Renal pelvis (tissue), 4 donors: ENCODE measurements around the gene SENP7. TPM values are rescaled to one million over a fixed set of nuclear protein-coding genes. Genes with fewer than 3 reads are reported as not detected.
"Not testable (repeated sequence)": the region's sequence is repeated elsewhere in the genome, so short reads cannot be mapped to it uniquely, and the experiment has no call there.

Experiments used
- DNase-seq: peaks from one replicate; pipeline ENCODE4 v3.0.0-alpha.2; 2013
- polyA plus RNA-seq, 3 donors: library from polyadenylated mRNA; unstranded; fragments of 120-200 nt; gene quantifications; one replicate each; pipeline ENCODE4 v1.2.1, GENCODE V29; 2013; ENCODE audit not compliant: insufficient read length in 3 of 3

The SENP7 gene
- polyA plus RNA-seq, 3 donors: 57.3 to 78.3 (median 75.4) TPM

- DNase-seq: no peak
Observed at GRCh38 chr3:101375586-101375985, 137.4 kb downstream of the SENP7 start.

- no peak for DNase-seq
Observed at GRCh38 chr3:101362406-101362805, 150.6 kb downstream of the SENP7 start.

DNA sequence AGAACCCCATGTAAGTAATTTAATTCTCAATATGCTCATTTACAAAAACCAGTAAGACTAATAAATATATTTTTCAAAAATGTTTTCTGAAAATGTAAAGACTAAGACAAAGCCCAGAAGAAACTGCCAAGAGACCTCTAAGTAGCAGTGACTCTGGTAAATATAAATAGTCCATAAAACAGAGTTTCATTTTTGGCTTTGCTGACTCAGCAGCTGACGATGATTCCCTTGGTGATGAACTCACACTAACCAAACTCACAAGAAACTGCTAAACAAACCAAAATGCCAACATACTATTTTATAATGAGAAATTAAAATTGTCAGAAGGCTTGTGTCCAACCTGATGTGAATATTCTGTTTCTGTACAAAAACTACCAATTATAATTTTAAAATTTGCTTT lies 161.2 kb downstream of the SENP7 start:
- no peak for DNase-seq

DNA sequence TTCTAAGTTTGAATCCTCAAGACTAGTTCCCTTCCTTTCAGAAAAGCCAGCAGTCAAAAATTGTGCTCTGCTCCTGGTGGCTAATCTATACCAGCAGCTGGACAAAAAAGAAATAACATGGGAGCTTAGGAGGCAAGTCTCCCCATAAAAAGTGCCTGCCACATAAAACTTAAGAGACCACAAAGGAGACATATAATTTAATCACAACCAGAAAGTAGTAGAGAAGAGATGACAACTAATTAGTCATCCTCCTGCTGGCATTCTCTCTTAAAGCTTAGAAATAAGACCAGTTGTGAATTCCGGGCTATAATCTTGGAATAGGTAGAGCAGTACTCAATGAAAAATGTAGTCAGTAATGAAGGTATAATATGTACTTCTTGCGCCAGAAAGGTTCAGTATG lies 172.4 kb downstream of the SENP7 start:
- no peak for DNase-seq

DNA sequence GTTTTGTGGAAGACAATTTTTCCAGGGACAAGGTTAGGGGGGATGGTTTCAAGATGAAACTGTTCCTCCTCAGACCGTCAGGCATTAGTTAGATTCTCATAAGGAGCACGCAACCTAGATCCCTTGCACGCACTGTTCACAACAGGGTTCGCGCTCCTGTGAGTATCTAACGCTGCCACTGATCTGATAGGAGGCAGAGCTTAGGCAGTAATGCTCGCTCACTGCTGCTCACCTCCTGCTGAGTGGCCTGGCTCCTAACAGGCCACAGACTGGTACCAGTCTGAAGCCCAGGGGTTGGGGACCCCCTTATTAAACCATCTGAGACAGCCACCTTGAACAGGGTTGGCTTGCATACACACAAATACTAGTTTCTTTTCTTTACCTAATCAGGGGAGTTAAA lies 179.1 kb downstream of the SENP7 start:
- no peak for DNase-seq

DNA sequence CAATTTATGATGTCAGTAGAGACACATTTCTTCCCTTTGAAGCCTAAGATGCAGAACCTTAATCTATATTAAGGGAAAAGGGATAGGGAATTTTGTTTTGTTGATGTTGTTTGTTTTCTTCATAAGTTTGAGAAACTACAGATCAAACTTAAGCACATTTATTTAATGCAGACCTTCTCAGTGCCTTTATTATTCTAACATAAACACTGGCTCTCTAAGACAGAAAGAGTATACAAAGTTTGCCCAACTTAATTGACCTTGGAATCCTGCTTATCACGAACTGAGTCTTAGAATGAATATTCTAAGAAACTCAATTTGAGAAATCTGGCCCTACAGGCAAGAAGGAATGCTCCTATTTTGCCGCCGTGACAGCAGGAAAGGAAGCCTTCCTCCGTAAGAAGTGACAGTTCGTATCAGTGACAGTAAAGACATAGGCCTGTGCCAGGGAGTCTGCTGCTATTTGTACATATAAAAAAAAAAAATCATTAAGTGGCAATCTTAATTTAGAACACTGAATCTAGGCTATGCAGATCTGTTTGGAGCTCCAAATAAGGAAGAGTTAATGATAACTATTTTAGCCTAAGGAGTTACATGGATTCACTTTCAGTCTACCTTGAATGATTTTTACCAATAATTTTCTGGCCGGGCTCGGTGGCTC lies 183.9 kb downstream of the SENP7 start:
- DNase-seq: no peak

- DNase-seq: no peak
Observed at GRCh38 chr3:101325393-101326134, 187.4 kb downstream of the SENP7 start.

GRCh38 chr3:101320475-101320874 lies 192.5 kb downstream of the SENP7 start, which contains the start of gene IMPG2:
Gene IMPG2 (minus strand): TSS chr3:101320575. CDS start chr3:101320372, 203 bp downstream.
- no peak for DNase-seq

GRCh38 chr3:101319531-101319930 lies 193.5 kb downstream of the SENP7 start:
- no peak for DNase-seq

- no peak for DNase-seq
Observed at GRCh38 chr3:101312545-101312944, 200.5 kb downstream of the SENP7 start.

DNA sequence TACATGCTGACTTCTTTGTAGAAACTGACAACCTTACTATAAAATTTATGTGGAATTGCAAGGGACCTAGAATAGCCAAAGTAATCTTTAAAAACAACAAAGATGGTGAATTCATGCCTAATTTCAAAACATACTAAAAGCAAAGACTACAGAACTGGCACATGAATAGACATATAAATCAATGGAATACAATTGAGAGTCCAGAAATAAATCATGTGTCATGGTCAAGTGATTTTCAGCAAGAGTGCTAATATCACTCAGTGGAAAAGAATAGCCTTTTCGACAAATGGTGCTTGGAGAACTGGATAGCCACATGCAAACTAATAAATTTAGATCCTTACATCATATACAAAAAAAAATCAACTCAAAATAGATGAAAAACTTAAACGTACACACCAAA lies 201.3 kb downstream of the SENP7 start:
- DNase-seq: no peak

- DNase-seq: no peak
Observed at GRCh38 chr3:101310978-101311375, 202.0 kb downstream of the SENP7 start.

GRCh38 chr3:101308147-101308772 lies 204.8 kb downstream of the SENP7 start:
- not testable (repeated sequence) for DNase-seq

DNA sequence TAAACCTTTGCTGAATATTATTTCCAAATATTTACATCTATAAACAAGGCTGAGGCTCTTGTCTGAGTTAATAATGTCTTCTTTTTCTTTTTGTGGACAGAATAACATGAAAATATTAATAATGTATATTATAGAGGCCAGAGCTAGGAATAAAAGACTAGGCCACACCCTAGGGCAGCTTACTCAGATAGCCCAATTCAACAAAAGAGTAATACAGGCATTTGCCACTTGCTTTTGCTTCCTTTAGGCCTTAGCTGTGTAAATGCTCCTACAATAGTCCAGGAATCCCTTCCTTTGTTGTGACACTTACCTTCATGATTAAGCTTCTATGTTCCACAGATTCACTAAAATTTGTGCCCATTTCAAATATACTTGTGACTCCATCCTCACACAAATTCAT lies 209.2 kb downstream of the SENP7 start:
- no peak for DNase-seq

DNA sequence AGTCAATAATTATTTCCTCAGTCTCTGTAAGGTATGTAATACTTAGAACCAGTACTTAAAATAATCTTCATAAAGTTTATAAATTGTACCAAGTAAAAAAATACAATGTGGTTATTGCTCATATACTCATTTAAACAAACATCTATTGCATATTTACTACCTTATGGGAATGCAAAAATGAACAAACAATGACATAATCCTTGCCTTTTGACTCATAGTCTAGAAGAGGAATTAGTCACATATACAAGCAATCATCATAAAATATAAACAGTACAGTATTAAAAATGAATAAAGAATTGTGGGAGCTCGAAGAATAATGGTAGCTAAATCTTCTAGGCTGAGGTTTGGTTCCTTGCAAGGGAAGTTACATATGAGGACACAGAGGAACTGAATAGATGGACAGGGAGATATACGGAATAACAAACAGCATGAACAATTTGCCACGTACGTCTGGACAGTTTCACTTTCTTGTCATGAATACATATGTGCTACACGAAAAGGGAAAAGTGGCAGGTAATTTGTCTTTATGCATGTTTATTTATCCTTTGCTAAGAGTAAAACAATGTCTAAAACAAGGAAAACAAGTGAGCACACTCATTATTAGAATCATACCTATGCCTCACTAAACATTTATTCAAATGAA lies 209.8 kb downstream of the SENP7 start:
- no peak for DNase-seq

- no peak for DNase-seq
Observed at GRCh38 chr3:101300073-101300472, 212.9 kb downstream of the SENP7 start.

GRCh38 chr3:101292027-101292426 lies 221.0 kb downstream of the SENP7 start:
- no peak for DNase-seq

DNA sequence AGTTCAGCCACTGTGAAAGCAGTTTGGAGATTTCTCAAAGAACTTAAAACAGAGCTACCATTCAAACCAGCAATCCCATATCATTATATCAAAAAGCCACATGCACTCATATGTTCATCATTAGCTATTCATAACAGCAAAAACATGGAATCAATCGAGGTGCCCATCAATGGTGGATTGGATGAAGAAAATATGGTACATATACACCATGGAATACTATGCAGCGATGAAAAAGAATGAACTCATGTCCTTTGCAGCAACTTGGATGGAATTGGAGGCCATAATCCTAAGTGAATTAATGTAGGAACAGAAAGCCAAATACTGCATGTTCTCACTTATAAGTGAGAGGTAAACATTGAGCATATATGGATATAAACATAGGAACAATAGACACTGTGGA lies 224.7 kb downstream of the SENP7 start:
- no peak for DNase-seq

DNA sequence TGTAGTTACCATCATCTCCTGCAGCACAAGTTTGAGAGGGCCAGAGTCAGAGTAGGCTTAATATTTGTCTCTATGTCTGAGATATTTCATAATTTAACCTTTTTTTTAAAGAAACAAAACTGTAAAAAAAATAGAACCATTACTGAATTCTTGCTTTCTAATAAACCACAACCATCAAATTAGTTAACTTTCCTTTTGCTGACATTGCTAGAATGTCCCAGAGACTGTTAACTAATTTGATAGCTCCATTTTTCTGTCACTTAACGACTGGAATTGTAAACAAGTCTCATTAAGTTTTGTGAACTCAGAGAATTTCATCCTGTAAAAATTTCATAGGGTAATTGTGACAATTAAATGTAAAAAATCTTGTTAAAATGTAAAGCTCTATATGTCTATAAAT lies 228.3 kb downstream of the SENP7 start:
- no peak for DNase-seq

GRCh38 chr3:101281521-101282030 lies 231.4 kb downstream of the SENP7 start:
- peak; percentile 24 for DNase-seq

DNA sequence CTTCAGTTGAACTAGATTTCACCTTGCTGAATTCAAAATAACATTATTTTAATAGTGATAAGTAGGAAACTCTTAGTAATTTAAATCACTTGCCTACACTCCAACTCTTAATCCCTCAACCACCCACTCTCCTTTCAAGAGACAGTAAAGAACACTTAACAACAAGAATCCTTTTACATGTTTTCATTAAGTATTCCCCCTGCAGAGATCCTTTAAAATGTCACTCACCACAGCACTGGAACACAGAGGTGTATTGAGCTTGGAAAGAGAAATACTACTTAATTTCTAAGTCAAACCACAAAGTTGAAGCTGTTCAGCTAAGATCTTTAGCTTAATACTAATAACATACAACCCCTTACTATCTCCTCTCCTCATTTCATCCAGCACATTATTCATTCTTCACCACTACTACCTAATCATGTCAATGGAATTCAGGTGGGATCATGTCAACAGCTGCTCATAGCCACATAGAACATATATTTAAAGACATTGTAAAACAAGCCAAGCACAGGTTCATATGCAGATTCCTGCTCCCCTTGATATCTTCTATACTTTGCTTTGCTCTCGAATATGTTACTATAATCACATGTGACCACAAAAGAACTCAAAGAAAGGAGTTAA lies 233.1 kb downstream of the SENP7 start:
- no peak for DNase-seq

- no peak for DNase-seq
Observed at GRCh38 chr3:101279162-101279561, 233.8 kb downstream of the SENP7 start.
